ENCODE data around the gene PCDH9.

DNA sequence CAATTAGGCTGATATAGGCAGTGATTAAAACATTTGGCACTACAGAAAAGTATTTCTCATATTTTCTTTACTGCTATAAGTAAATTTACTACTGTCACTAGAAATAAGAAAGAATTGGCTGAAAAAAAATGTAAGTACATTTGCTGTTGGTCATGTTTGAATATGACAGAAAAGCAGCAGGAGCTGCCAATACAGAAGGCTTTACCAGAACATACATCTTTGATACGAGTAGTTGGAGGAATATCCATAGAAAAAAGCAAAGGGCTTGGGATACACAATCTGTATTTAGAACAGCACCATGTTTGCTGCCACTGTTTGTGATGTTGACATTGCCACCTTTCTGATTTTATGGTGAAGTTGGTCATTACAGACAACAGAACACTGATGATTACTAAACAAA lies 21.6 kb downstream of the PCDH9 start:
- TF ChIP-seq, protein P1, sequence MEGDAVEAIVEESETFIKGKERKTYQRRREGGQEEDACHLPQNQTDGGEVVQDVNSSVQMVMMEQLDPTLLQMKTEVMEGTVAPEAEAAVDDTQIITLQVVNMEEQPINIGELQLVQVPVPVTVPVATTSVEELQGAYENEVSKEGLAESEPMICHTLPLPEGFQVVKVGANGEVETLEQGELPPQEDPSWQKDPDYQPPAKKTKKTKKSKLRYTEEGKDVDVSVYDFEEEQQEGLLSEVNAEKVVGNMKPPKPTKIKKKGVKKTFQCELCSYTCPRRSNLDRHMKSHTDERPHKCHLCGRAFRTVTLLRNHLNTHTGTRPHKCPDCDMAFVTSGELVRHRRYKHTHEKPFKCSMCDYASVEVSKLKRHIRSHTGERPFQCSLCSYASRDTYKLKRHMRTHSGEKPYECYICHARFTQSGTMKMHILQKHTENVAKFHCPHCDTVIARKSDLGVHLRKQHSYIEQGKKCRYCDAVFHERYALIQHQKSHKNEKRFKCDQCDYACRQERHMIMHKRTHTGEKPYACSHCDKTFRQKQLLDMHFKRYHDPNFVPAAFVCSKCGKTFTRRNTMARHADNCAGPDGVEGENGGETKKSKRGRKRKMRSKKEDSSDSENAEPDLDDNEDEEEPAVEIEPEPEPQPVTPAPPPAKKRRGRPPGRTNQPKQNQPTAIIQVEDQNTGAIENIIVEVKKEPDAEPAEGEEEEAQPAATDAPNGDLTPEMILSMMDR (conservative IDR thresholded peaks at IDR 0.05 in 1 of 2, IDR thresholded peaks at IDR 0.05 in 1 of 2; ENCODE audit: extremely low read depth in 1 of 2, insufficient read depth in 1 of 2, low read depth in 1 of 2, low read length in 2 of 2), result no peak
- TF ChIP-seq EZH2 (IDR thresholded peaks at IDR 0.05; ENCODE audit: borderline replicate concordance, low read length), result no peak

Data from mammary epithelial cell (primary cell).